Endothelial cell of umbilical vein (primary cell): ENCODE results near the gene AMN. TPM values are rescaled to one million over a fixed set of nuclear protein-coding genes. Genes with fewer than 3 reads are reported as not detected.

Experiments
- BruUV-seq: library from RNA; stranded (reverse); fragments of 400-500 nt; replicated peaks from 2 replicates; lab custom pipeline; 2021; lab: Mats Ljungman, UMichigan
- CTCF ChIA-PET: fragments of 300-600, 350-600 bp; sonication (Branson Sonifier 250); formaldehyde crosslinking; loops from one replicate; lab custom pipeline; 2021; ENCODE audit warnings: antibody characterized with exemption, inconsistent platforms; lab: Charles Lee
- POLR2A ChIA-PET: fragments of 300-600, 350-600 bp; sonication (Branson Sonifier 250); formaldehyde crosslinking; loops from one replicate; lab custom pipeline; 2021; ENCODE audit warnings: antibody characterized with exemption, inconsistent platforms; lab: Charles Lee
- DNase-seq: peaks from one replicate; pipeline ENCODE4 v3.0.0-alpha.2; 2011; ENCODE audit warnings: low read depth, low spot score
- FAIRE-seq: peaks from 2 replicates; lab custom pipeline; 2011; peaks lifted over from hg19 to GRCh38; lab: Jason Lieb, UNC
- H2AFZ ChIP-seq: 2 replicates; pipeline ENCODE4 v1.6.0; 2012; ENCODE audit warnings: low read depth, low read length, control low read depth, inconsistent platforms
- H3K27ac ChIP-seq: 2 replicates; pipeline ENCODE4 v1.5.1; 2011; ENCODE audit warnings: low read depth, mild to moderate bottlenecking, control low read depth, low read length, moderate library complexity; ENCODE audit not compliant: insufficient read depth
- H3K27me3 ChIP-seq, 2 experiments: 2 replicates each; pipeline versions ENCODE4 v1.6.0 to v1.6.1; 2011; ENCODE audit warnings: low read length in 2 of 2, mixed read lengths in 1 of 2; ENCODE audit not compliant: control insufficient read depth in 2 of 2, insufficient read depth in 2 of 2
- H3K36me3 ChIP-seq, 2 experiments: 2 replicates in 1 of 2; 3 replicates in 1 of 2; pipeline ENCODE4 v1.5.1; 2011; ENCODE audit warnings: low read length in 2 of 2, mild to moderate bottlenecking in 1 of 2, moderate library complexity in 1 of 2; ENCODE audit not compliant: control insufficient read depth in 2 of 2, insufficient read depth in 2 of 2; ENCODE audit errors: extremely low read depth in 1 of 2
- H3K4me1 ChIP-seq: 3 replicates; pipeline ENCODE4 v1.5.1; 2011; ENCODE audit warnings: mild to moderate bottlenecking, low read length; ENCODE audit not compliant: control insufficient read depth, insufficient read depth; ENCODE audit errors: extremely low read depth
- H3K4me2 ChIP-seq: 2 replicates; pipeline ENCODE4 v1.6.1; 2011; ENCODE audit warnings: low read length, control low read depth, mixed read lengths; ENCODE audit not compliant: insufficient read depth
- H3K4me3 ChIP-seq, 3 experiments: fragments of 200-600 bp in 1 of 3; sonication (generic), shearing (Covaris generic) in 1 of 3; replicated peaks in 1 of 3; 2 replicates each; pipeline ENCODE4 v1.5.1; 2011 to 2016; ENCODE audit warnings: control low read depth in 3 of 3, low read length in 3 of 3, mild to moderate bottlenecking in 2 of 3, inconsistent platforms in 1 of 3, low read depth in 1 of 3, moderate library complexity in 1 of 3; ENCODE audit not compliant: insufficient read depth in 1 of 3
- H3K79me2 ChIP-seq: 2 replicates; pipeline ENCODE4 v1.6.0; 2012; ENCODE audit warnings: low read length, inconsistent platforms; ENCODE audit not compliant: control insufficient read depth, insufficient read depth
- H3K9ac ChIP-seq: replicated peaks from 2 replicates; pipeline ENCODE3; 2011; ENCODE audit warnings: low read length, control low read depth; ENCODE audit not compliant: insufficient read depth; ENCODE audit errors: extremely low read depth
- H3K9me1 ChIP-seq: replicated peaks from 3 replicates; pipeline ENCODE4 v1.6.0; 2011; ENCODE audit warnings: mild to moderate bottlenecking, low read length; ENCODE audit not compliant: control insufficient read depth, insufficient read depth; ENCODE audit errors: extremely low read depth
- H3K9me3 ChIP-seq: replicated peaks from 2 replicates; pipeline ENCODE4 v1.5.1; 2012; ENCODE audit warnings: low read length, inconsistent platforms; ENCODE audit not compliant: control insufficient read depth, insufficient read depth
- H4K20me1 ChIP-seq: replicated peaks from 2 replicates; pipeline ENCODE3; 2011; ENCODE audit warnings: mild to moderate bottlenecking, low read length; ENCODE audit not compliant: control insufficient read depth, insufficient read depth; ENCODE audit errors: extremely low read depth
- CTCF ChIP-seq, 2 donors: IDR thresholded peaks; 1 replicate in 1 of 2; 2 replicates in 1 of 2; pipeline ENCODE4 v1.5.1; 2011; ENCODE audit warnings: low read length in 2 of 2, mild to moderate bottlenecking in 2 of 2, moderate library complexity in 2 of 2, control low read depth in 1 of 2, inconsistent platforms in 1 of 2, low read depth in 1 of 2; ENCODE audit not compliant: insufficient read depth in 1 of 2; ENCODE audit errors: extremely low read depth in 1 of 2
- EZH2 ChIP-seq: IDR thresholded peaks from 2 replicates; pipeline ENCODE4 v1.6.1; 2012; ENCODE audit warnings: borderline replicate concordance, low read depth, mild to moderate bottlenecking, moderate library complexity, low read length, inconsistent platforms; ENCODE audit not compliant: severe bottlenecking
- FOS ChIP-seq: IDR thresholded peaks from 2 replicates; pipeline ENCODE4 v1.6.1; 2011; ENCODE audit warnings: mild to moderate bottlenecking, low read length, moderate library complexity, borderline replicate concordance; ENCODE audit not compliant: insufficient read depth
- GATA2 ChIP-seq: IDR thresholded peaks from 2 replicates; pipeline ENCODE4 v1.7.0; 2011; ENCODE audit warnings: low read depth, mild to moderate bottlenecking, moderate library complexity, mixed read lengths, low read length; ENCODE audit not compliant: insufficient read length, insufficient read depth
- JUN ChIP-seq: IDR thresholded peaks from 2 replicates; pipeline ENCODE4 v1.6.1; 2011; ENCODE audit warnings: borderline replicate concordance, low read depth; ENCODE audit not compliant: insufficient read length, insufficient read depth
- MAX ChIP-seq: IDR thresholded peaks from 2 replicates; pipeline ENCODE4 v1.6.1; 2011; ENCODE audit not compliant: insufficient read depth, insufficient read length
- POLR2AphosphoS5 ChIP-seq: IDR thresholded peaks from 2 replicates; pipeline ENCODE4 v1.6.1; 2012; ENCODE audit warnings: low read depth, mild to moderate bottlenecking, control low read depth, low read length, moderate library complexity; ENCODE audit not compliant: insufficient read depth
- dilution Hi-C: fragments of 300-500 bp; cut with MboI; formaldehyde crosslinking; loops from one replicate; pipeline ENCODE4 v1.15.0; 2019; ENCODE audit warnings: low sequenced_read_pairs; ENCODE audit not compliant: extremely low pct_ligation_motif_present
- intact Hi-C: fragments of 100-400 bp; cut with micrococcal nuclease; formaldehyde crosslinking; loops from one replicate; pipeline ENCODE4 v1.10.0; 2022
- polyA plus RNA-seq, 4 experiments: library from polyadenylated mRNA; depleted of rRNA in 3 of 4; stranded (reverse) in 3 of 4; unstranded in 1 of 4; fragments of >200 nt; gene quantifications; 2 replicates each; pipeline versions ENCODE4 v1.2.1 to v1.2.3, GENCODE V29; 2011 to 2012; ENCODE audit warnings: missing spikeins in 1 of 4
- total RNA-seq: library from RNA; stranded (reverse); gene quantifications from 2 replicates; pipeline ENCODE4 v1.2.3, GENCODE V29; 2021

AMN gene
- total and polyA plus RNA-seq, 2 donors (not counting 3 experiments of a cell fraction or from before 2014, with no cell fraction given): 0.03 TPM; not detected in 1

- no peaks in the 10 kb centered on the region for H3K4me1 ChIP-seq
- ChIA-PET CTCF (interaction anchor here (1.2 to 1.7 kb wide), 2 partner anchors 11 to 192 kb away, joined by 3 to 5 read pairs; no protein-coding TSS in a partner anchor), POLR2A (no interaction called here)
- no peaks in the 10 kb centered on the region for H4K20me1 ChIP-seq
- dilution Hi-C loops (no loop called here), intact Hi-C loops (no loop called here)
- H3K4me2 ChIP-seq: no peak overlapping the region
- BruUV-seq: no TSS peak
- no peak for TF ChIP-seq JUN
- TF ChIP-seq CTCF (IDR thresholded peaks at IDR 0.05; ENCODE audit: extremely low read depth in 1 of 2, insufficient read depth in 1 of 2, low read depth in 1 of 2, low read length in 2 of 2): no peak
- TF ChIP-seq MAX: no peak
- TF ChIP-seq GATA2: no peak
- no peak for TF ChIP-seq EZH2
- TF ChIP-seq POLR2AphosphoS5: no peak
- TF ChIP-seq FOS: no peak
- peaks cover 0 to 1% of the 10 kb centered on the region in 2 experiments for H3K36me3 ChIP-seq
- no peak overlapping the region for H3K27ac ChIP-seq
- DNase-seq (no peak), FAIRE-seq (no peak)
- no peaks in the 10 kb centered on the region for H3K9me3 ChIP-seq
- H2AFZ ChIP-seq: no peak overlapping the region
- no peaks in the 10 kb centered on the region for H3K9me1 ChIP-seq
- H3K27me3 ChIP-seq: no peaks in the 10 kb centered on the region
- no peak overlapping the region for H3K4me3 ChIP-seq
- H3K9ac ChIP-seq: no peak overlapping the region
- H3K79me2 ChIP-seq: no peaks in the 10 kb centered on the region
Observed at GRCh38 chr14:102885737-102886447, 36.6 kb upstream of the AMN start.
